HG03045 (cell line): Measurements from ENCODE around the gene FBXL13.
"Not testable (repeated sequence)": the region's sequence is repeated elsewhere in the genome, so short reads cannot be mapped to it uniquely, and the experiment has no call there.

Source experiments
- ATAC-seq: cut with Tn5 transposase; IDR thresholded peaks from one replicate; pipeline ENCODE4 v1.9.1; 2021; ENCODE audit warnings: mild to moderate bottlenecking, moderate library complexity; ENCODE audit not compliant: unreplicated experiment

Gene FBXL13

DNA sequence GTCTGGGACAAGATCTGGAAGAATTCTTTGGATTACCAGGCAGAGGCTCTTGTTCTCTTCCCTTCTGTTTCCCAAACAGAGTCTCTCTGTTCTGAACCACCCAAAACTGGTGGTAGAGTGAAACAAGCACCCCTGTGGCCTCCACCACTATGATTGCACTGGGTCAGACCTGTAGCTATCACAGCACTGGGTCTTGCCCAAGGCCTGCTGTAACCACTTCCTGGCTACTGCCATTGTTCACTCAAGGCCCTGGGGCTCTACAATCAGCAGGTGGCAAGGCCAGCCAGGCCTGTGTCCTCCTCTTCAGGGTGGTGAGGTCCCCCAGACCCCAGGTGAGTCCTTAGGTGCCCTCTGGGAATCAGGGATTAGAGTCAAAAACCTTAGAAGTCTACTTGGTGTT is 165.9 kb downstream of the FBXL13 start:
- ATAC-seq: no peak

DNA sequence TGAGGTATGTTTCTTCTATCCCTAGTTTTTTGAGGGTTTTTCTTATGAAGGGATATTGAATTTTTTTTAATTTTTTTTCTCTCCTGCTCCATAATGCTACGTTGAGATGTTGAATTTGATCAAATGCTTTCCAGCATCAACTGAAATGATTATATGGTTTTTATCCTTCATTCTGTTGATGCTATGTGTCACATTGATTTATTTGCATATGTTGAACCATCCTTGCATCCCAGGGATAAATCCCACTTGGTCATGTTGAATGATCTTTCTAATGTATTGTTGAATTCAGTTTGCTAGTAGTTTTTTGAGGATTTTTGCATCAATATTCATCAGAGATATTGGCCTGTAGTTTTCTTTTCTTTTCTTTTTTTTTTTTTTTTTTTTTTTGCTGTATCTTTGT is 171.0 kb downstream of the FBXL13 start:
- not testable (repeated sequence) for ATAC-seq

DNA sequence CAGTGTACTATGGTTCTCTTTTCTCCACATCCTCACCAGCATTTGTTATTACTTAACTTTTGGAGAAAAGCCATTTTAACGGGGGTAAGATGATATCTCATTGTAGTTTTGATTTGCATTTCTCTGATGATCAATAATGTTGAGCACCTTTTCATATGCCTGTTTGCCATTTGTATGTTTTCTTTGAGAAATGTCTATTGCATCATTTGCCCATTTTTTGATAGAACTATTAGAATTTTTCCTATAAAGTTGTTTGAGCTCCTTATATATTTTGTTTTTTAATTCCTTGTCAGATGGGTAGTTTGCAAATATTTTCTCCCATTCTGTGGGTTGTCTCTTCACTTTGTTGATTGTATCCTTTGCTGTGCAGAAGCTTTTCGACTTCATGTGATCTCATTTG is 172.5 kb downstream of the FBXL13 start:
- ATAC-seq: not testable (repeated sequence)

DNA sequence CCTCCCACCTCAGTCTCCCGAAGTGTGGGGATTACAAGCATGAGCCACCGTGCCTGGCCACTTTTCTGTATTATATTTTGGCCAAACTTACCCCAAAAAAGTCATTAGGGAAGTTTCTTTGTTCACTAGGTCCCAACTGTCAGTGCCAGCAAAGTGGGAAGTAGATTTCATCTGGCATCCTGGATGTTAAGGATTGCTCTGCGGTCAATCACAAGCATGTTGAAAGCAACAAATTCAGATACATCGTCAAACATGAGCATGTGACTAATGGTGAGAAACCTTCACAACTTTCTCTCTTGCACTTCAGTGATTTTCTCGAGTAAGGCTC is 176.1 kb downstream of the FBXL13 start:
- ATAC-seq: no peak

DNA sequence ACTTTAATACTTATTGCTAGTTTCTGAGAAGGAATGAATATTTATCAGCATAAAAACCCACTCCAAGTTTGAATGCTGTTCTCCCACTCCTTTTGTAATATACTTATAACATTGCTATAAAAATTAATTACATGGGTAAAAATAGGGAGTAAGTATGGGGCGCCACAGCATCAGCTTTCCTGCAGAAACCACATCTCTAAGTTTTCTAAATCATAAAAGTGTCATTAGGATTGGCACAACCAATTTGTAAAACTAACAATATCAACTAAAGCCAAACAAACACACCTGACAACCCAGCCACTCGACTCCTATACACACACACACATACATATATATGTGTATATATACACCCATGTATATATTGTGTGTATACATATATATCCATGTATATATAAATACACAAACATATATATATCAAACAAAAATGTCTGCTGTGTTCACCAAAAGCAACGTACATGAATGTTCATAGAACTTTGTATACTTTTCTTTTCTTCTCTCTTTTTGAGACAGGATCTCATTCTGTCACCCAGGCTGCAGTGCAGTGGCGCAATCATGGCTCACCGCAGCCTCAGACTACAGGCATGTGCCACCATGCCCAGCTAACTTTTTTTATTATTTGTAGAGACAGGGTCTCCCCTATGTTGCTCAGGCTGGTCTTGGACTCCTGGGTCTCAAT is 176.6 kb downstream of the FBXL13 start:
- no peak for ATAC-seq

DNA sequence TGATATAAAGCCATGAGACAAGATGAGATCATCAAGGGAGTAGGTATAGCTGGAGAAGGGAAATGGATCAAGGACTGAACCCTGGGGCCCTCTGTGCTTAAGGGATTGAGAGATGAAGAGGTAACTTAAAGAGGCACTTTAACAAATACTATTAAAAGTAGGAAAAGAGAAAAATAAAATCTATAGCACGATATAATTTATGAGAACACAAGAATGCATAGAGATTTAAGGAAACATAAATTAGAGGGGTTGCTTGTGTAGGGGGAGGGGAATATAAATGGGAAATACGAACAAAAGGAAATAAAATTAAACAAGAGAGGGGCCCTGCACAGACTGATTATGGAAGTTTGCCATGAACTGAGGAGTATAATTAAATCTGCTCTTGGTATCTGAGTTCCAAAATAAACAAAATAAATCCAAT is 177.4 kb downstream of the FBXL13 start:
- ATAC-seq: no peak

DNA sequence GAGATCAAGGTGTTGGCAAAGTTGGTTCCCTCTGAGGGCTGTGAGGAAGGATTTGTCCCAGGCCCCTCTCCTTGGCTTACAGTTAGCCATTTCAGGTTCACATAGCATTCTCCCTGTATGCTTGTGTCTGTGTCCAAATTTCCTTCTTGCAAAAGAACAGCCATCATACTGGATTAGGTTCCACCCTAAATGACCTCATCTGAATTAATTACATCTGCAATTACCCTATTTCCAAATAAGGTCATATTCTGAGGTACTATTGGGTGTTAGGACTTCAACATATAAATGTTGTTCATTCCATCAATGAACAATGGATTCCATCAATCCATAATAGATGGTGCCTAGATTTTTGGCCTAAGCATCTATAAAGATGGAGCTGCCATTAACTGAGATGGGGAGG is 178.0 kb downstream of the FBXL13 start:
- ATAC-seq: no peak

DNA sequence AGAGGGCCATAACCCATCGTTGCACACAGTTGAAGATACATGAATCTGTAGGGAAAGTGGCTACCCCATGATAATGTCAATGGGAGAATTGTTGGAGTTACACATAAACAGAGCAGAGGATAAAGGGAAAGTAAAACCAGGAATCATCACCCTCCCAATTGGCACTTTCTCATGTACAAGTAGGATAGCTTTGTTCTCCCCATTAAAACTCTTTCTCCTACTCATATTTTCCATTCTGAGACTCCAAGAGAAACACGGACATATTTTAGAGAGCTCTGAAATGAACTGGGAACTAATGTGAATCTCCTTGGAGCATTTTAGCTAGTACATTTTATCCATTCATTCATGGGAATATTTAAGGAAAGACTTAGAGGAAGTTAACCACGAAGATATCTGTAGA is 179.0 kb downstream of the FBXL13 start:
- no peak for ATAC-seq

DNA sequence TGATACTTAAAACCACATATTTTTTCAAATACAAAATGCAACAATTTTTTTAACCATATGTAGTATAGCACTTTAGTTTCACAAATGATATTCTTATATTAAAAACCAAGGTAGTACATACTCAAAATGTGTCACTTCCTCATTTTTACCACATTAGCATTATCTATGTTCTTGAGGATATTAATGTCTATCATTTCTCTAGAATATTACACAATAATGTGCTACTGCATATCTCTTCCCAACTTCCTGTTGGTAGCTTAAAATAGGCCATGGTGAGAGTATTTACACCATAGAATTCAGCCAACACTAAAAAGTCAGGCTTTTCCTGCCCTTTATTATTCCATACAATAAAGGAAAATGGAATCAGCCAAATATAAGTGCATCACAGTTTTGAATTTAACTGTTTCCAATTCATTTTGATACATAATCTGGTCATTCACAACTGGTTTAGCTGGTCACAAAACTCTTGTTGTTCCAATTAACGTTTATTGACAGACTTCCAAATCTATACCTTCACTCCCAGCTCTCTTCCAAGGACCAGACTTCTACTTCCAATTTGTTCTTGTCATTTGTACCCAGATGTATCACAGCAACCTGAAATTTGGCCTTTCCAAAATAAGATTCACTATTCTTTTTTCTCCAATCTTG is 181.8 kb downstream of the FBXL13 start:
- no peak for ATAC-seq

DNA sequence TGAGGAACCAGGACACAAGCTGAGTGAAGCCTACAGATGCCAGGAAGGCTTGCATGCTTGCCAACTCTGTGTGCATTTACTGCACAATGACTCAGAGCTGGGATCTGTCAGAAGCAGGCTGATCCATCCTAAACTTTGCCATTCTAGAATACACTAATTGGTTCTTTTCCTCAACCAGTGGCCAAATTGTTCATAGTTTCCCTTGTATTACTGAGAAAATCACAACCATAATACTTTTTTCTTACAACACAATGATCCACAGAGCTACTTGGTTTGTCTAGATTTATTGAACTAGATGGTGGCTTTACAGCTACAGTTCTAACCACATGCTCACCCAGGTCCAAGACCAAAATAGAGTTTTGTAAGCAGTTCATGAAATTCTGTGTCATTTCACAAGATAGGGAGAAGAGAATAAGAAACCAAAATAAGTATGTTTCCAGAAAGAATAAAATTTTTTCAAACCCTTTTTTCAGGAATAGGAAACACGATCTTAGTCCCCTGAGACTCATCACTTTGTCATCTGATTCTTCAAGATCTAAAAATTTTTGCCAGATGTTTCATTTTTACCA is 182.8 kb downstream of the FBXL13 start:
- ATAC-seq: no peak

DNA sequence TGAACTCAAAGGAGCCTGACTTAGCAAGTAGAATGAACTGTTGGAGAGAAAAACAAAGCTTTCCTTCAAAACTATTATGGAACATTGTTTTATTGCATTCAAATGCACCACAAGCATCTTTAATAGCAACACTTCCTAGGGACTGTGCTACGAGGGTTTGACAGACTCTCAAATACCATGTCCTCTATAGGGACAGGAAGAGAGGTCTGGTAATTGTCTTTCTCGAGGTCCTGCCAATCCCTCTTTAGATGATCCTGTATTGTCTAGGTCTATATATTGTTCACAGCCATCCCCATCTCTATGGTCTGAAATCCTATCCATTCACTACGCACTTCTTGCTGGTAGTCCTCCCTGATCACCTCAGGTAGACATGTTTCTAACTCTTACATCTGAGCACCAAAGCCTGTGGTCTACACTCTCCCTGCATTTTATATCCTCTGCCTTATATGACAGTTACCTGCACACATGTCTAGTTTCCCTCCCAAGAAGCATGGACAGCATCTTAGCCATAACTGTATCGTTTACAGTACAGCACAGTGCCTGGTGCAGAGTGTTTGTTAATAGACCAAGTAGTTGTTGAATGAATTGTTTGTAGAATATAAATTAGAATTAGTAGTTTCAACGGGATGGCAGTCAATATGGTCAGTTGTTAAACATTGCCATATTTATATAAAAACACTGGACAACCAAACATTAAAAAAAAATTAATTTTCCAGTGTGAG is 183.5 kb downstream of the FBXL13 start:
- no peak for ATAC-seq

DNA sequence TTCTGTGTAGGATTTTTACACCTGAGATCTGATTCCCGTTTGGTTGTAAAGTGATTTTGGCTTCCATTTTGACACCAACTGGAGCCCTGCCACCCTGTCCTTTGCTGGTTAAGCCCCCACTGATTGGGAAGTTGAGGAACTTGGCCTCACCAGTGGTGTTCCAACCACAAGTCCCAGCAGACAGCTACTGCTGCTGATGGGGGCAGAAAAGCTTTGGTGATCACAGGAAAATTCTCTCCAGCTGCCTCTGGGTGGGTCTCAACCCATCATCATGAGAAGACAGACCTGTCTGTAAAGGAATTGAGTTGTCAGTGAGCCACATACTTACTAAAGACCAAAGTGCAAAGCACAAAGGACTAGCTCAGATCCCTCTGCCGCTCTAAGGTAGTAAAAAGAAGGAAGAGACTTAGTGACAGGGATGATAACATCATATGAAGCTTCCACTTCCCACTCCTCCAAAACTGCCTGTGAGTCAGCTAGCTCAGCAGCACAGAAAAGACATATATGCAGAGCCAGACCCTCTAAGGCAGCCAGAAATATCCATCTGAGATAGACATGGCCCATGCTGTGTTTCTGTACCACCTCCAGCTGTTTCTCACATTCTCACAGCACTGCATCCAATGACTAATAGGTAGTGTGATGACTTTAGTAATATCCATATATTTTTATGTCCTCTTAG is 184.2 kb downstream of the FBXL13 start:
- ATAC-seq: no peak

DNA sequence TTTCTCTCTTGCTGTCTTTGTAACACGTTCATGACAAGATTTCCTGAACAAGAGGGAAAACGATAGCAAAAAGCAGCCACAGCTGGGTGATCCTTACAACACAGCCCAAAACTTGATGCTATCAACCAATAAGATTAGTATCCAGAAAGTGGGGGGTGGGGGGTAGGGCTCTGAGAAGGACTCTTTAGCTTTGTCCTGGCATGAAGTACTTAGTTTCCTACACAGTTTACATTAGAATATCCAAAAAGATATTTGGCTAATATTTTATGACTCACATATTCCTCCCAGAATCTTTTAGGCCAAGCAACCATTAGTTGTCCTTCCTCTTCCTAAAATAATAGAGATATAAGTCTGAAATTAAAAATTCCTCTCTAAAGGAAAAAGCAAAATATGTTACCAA is 184.7 kb downstream of the FBXL13 start:
- ATAC-seq: no peak

DNA sequence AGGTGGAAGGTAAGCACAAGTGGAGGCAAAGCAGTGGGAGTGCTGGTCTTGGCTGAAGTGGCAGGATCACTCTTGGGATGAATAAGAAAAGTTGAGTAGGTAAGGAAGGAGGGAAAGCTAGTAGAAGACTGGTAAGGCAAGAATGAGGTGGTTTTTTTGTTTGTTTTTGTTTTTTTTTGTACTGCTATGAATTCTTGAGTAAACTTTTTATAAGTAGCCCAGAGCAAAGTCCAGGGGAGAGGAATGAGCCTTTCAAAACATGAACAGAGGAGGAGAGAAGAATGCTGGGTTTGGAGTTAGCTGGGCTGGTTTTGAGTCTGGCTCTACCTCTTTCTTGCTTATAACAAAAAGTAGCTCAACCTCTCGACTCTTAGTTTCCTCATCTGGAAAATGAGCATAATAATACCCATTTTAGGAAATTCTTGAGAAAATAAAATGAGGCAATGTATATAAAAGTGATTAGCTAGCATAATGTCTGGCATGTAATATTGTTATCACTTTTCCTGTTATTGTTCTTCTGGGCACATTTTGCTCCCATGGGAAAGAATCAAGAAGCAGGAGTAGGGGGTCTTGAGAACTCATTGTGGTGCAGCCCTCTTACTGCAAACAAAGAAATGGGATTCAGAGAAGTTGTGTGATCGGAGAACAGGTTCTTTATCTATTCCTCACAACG is 185.9 kb downstream of the FBXL13 start:
- ATAC-seq: no peak

DNA sequence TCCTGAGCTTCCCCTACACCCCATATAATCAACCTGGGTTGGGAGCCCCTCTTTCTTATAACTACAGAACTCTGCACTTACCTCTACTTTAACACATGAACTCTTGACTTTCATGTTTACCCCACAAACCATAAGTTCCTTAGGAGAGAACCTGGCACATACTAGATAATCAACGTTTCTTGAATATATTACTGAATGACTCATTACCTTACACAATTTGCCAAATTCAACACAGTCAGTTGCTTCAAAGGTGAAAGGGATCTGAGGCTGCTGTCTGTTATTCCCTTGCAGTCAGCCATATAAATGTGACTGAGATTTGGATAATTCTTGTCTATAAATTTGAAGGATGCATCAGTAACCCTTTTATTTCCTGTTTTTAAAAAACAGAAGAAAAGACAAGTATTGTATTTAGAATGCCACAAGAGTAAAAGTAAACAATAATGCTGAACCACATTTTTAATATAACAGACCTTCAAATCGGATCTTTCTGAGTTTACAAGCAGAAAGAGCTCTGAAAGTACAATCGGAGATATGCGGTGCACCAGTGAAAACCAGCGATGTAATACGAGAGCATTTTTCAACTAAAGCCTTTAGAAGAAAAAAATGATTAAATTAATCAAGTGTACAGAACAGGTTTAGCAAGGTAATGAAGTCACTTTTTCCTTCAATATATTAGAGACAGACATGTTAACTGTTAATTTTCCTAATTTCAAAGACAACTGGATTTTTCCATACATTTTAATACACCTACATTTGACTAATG is 191.3 kb downstream of the FBXL13 start:
- ATAC-seq: no peak

DNA sequence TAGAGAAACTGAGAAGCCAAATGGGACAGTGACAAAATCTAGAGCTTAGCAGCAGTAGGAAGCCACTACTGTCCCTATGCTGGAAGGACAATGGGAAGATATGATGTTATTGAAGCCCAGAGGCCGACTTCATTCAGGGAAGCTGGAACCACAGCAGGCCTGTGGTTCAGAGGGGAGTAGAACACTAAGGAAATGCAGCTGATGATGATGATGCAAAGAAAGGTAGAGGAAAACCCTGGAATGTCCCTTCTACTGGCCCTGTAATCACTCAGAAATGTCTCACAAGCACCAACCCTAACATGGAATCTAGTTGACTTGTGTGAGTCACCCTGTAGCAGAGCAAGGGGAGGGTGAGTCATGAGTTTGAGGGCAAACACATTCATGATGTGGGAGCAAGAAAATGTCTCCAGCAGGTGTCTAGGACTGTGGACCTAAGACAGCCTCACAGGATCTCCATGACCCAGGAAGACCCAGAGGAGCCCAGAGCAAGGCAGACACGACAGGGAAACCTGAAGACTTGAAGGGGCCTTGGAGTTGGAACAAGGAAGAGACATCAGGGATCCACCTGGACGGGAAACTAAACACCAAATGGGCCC is 198.8 kb downstream of the FBXL13 start:
- no peak for ATAC-seq

DNA sequence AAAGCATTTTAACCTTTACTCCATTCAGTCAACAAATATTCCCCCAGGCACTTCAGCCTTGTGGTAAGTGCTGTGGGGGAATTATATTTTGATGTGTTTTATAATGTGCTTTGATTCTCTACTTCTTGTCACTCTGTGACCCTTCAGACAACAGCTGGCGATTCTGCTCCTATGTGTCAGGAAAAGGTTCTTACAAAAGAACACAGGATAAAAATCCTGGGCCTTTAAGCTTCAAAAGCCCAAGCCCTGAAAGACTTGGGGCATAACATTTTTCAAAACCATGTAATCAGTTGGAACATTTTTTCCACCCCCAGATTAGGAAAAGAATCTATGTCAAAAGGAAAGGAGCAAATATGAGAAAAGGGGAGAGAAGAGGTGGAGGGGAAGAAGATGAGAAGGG is 199.6 kb downstream of the FBXL13 start:
- ATAC-seq: no peak

DNA sequence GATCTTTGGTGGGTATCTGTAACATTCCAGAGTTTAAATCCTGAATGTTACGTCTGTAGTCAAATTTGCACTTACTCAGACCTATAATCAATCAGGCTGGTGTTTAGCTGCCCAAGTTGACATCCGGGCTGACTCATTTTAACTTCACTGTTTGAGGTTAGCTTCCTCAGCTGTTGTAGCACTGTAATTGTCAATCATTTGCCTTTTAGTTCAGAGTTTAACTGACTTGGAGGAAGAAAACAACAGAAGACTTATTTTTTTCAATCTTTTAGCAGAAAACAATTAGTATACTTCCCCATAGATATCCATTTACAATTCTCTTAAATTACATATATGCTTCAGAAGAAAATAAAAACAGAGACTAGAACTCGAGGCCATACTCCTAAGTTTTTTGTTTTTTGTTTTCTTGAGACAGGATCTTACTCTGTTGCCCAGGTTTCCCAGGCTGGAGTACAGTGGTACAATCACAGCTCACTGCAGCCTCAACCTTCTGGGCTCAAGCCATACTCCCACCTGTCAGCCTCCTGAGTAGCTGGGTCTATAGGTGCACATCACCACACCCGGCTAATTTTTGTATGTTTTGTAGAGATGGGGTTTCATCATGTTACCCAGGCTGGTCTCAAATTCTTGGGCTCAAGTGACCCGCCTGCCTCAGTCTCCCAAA is 200.3 kb downstream of the FBXL13 start:
- peak; percentile 92 for ATAC-seq

DNA sequence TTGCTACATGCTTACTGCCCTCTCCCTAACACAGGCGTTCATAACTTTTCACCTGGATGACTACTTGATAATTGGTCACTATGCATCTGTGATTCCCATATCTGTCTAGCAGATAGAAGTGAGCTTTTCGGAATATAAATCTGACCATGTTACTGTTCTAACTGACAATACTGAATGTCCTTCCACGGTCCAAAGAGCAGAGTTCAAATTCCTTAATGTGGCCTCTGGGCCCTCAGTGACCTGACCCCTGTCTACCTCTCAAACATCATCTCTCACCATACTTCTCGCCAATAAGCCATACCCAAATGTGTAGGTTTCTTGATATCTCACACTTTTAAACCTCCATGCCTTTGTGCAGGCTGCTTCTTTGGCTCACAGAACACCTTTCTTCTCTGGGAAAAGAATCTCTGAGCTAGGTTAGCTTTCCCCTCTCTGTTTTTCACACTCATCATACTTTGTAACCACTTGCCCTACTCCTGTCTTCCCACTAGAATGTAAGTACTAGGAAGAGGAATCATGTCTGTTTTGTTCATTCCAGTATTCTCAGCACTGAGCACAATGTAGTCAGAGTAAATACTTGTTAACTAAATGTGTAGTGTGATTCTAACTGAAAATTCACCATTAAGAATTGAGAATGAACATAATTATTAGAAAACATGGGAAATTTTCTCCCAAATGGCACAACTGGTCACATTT is 201.0 kb downstream of the FBXL13 start:
- ATAC-seq: peak; percentile 10
